Measurements from ENCODE around the gene P4HB. TPM values are rescaled to one million over a fixed set of nuclear protein-coding genes. Genes with fewer than 3 reads are reported as not detected.

The P4HB gene
- total RNA-seq, 1 donor, result 1,240 TPM

DNA sequence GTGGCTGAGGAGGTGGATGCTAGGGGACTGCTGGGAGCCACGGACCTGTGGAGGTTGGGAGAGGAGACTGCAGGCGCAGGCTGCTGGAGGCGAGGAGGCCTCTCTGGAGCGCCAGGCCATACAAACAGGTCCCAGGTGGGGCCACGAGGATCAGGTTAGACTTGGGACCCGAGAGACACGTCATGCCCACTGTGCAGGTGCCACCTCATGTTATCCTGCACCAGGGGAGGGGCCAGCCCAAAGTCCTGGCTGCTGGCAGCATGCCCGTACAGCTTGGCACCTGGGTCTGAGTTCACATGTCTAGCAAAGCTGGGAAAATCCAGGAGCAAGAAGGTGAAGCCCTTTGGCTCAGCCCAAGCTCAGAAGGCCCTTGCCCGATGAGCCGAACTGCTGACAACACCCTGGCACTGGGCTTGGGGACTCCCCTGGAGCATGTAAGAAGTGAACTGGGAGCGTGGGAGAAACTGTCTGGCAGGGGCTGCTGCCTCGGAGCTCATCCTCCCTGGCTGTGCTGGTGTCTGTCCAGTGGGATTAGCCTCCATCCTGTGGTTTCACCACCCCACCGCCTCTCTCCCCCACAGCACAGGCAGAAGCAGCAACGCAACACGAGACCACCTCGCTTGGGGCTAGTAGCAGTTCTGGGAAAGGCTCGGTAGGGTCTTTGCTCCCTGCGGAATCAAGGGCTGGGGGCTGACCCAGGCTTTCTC lies 5.6 kb upstream of the P4HB start:
- Histone ChIP-seq H2AFZ (ENCODE audit: low read length) (no peak overlapping the region), H3K4me2 (ENCODE audit: insufficient read depth, low read length) (no peak overlapping the region), H4K20me1 (ENCODE audit: insufficient read depth, low read length) (peaks cover 48% of the 10 kb centered on the region), H3K9me3 (ENCODE audit: low read depth, low read length) (no peaks in the 10 kb centered on the region), H3K4me1 (ENCODE audit: insufficient read depth, low read length) (peaks cover 33% of the 10 kb centered on the region), H3K27ac (ENCODE audit: low read depth, low read length) (peak overlapping the region; percentile 42), H3K27me3 (ENCODE audit: insufficient read depth, low read length) (no peaks in the 10 kb centered on the region), H3K4me3 (ENCODE audit: insufficient read depth, low read length) (no peak overlapping the region), H3K79me2 (ENCODE audit: insufficient read depth, low read length) (peaks cover 67% of the 10 kb centered on the region), H3K36me3 (ENCODE audit: insufficient read depth, low read length) (peaks cover 60% of the 10 kb centered on the region)
- DNase-seq (ENCODE audit: insufficient read length, low spot score, missing footprints), result peak; percentile 85
- TF ChIP-seq, protein P1, sequence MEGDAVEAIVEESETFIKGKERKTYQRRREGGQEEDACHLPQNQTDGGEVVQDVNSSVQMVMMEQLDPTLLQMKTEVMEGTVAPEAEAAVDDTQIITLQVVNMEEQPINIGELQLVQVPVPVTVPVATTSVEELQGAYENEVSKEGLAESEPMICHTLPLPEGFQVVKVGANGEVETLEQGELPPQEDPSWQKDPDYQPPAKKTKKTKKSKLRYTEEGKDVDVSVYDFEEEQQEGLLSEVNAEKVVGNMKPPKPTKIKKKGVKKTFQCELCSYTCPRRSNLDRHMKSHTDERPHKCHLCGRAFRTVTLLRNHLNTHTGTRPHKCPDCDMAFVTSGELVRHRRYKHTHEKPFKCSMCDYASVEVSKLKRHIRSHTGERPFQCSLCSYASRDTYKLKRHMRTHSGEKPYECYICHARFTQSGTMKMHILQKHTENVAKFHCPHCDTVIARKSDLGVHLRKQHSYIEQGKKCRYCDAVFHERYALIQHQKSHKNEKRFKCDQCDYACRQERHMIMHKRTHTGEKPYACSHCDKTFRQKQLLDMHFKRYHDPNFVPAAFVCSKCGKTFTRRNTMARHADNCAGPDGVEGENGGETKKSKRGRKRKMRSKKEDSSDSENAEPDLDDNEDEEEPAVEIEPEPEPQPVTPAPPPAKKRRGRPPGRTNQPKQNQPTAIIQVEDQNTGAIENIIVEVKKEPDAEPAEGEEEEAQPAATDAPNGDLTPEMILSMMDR (IDR thresholded peaks at IDR 0.05; ENCODE audit: extremely low read depth, low read depth, low read length), result no peak

DNA sequence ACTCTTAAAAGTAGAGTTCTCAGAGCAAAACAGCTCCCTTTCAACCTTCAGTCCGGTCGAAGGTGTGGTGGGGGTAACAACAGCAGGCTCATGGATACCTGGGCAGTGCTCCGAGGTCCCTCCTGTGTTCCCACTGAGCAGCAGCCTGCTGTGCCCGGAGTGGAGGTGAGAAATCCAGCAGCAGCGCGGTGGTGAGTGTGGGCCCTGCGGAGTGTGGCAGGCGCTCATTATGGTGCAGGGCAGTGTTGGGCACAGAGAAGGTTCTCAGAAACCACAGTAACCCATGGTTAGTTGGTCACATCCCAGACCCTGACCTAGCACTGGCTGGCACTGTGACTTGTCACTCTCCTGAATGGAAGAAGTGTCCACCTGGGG lies 5.0 kb upstream of the P4HB start:
- peaks cover 48% of the 10 kb centered on the region for H4K20me1 ChIP-seq (ENCODE audit: insufficient read depth, low read length)
- peaks cover 62% of the 10 kb centered on the region for H3K79me2 ChIP-seq (ENCODE audit: insufficient read depth, low read length)
- no peak overlapping the region for H3K4me3 ChIP-seq (ENCODE audit: insufficient read depth, low read length)
- peaks cover 60% of the 10 kb centered on the region for H3K36me3 ChIP-seq (ENCODE audit: insufficient read depth, low read length)
- H3K4me1 ChIP-seq (ENCODE audit: insufficient read depth, low read length), result peaks cover 33% of the 10 kb centered on the region
- no peak overlapping the region for H3K4me2 ChIP-seq (ENCODE audit: insufficient read depth, low read length)
- TF ChIP-seq, protein P1 (IDR thresholded peaks at IDR 0.05; ENCODE audit: extremely low read depth, low read depth, low read length), result no peak
- no peak overlapping the region for H2AFZ ChIP-seq (ENCODE audit: low read length)
- DNase-seq (ENCODE audit: insufficient read length, low spot score, missing footprints), result no peak
- H3K27ac ChIP-seq (ENCODE audit: low read depth, low read length), result peak overlapping the region; percentile 42
- H3K9me3 ChIP-seq (ENCODE audit: low read depth, low read length), result no peaks in the 10 kb centered on the region
- H3K27me3 ChIP-seq (ENCODE audit: insufficient read depth, low read length), result no peaks in the 10 kb centered on the region

DNA sequence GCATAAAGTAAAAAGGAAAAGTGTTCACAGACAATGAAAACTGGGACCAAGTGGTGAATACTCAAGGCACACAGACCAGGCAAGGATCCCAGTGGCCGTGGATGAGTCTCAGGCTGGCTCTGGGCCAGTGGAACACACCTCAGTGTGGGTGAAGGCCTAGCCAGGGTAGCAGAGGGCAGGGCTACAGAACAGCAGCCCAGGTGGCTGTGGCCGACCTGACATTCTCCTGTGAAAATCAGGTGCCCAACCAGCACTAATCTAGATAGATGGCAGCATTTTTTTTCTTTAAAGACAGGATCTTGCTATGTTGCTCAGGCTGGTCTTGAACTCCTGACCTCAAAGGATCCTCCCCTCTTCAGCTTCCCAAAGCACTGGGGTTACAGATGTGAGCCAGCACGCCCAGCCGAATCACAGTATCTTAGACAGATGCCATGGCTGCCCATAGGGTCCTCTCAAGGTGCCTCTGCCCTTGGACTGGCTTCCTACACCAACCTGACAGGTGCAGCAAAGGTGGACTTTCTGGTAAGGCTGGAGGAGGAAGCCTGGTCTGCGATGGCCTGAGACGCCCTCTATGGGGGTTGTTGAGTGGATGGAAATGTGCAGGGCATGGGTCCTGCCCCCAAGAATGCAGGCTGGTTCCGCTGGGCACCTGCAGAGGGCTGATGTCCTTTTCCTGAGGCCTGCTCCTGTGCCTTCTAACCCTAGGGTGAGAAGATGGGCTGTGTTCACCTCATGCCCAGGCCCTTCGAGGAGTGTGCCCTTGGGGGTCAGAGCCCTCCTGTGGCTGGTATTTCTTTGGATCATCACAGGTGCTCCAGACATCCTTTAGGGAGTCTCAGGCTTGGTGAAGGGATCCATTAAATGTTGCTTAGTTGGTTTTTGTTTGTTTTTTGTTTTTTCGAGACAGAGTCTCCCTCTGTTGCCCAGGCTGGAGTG lies 3.8 kb upstream of the P4HB start:
- Histone ChIP-seq H3K27ac (ENCODE audit: low read depth, low read length) (peak overlapping the region; percentile 14), H2AFZ (ENCODE audit: low read length) (no peak overlapping the region), H3K4me2 (ENCODE audit: insufficient read depth, low read length) (no peak overlapping the region), H3K79me2 (ENCODE audit: insufficient read depth, low read length) (peaks cover 64% of the 10 kb centered on the region), H3K27me3 (ENCODE audit: insufficient read depth, low read length) (no peaks in the 10 kb centered on the region), H3K36me3 (ENCODE audit: insufficient read depth, low read length) (peaks cover 52% of the 10 kb centered on the region), H4K20me1 (ENCODE audit: insufficient read depth, low read length) (peaks cover 43% of the 10 kb centered on the region), H3K4me1 (ENCODE audit: insufficient read depth, low read length) (peaks cover 27% of the 10 kb centered on the region), H3K4me3 (ENCODE audit: insufficient read depth, low read length) (no peak overlapping the region), H3K9me3 (ENCODE audit: low read depth, low read length) (no peaks in the 10 kb centered on the region)
- peak; percentile 41 for DNase-seq (ENCODE audit: insufficient read length, low spot score, missing footprints)
- TF ChIP-seq, protein P1 (IDR thresholded peaks at IDR 0.05; ENCODE audit: extremely low read depth, low read depth, low read length), result no peak
